Stomach (tissue), 9 donors: Measurements from ENCODE around the gene CNTN1. TPM values are rescaled to one million over a fixed set of nuclear protein-coding genes. Genes with fewer than 3 reads are reported as not detected.

Experiments used
- DNase-seq, 2 donors: peaks; one replicate each; pipeline versions ENCODE4 v3.0.0 to v3.0.0-alpha.2; 2013 to 2019
- H3K27ac ChIP-seq, 5 donors: fragments of 200-600 bp in 4 of 5; sonication (generic) in 4 of 5; one replicate each; pipeline ENCODE4 v1.5.1; 2013 to 2019; ENCODE audit warnings: mild to moderate bottlenecking in 1 of 5, moderate library complexity in 1 of 5
- H3K27me3 ChIP-seq, 3 donors: fragments of 200-600 bp; sonication (generic); one replicate each; pipeline ENCODE4 v1.5.1; 2017 to 2019; ENCODE audit warnings: mixed run types in 1 of 3
- H3K36me3 ChIP-seq, 4 donors: fragments of 200-600 bp; sonication (generic); 1 replicate in 3 of 4; 2 replicates in 1 of 4; pipeline ENCODE4 v1.5.1; 2016 to 2019
- H3K4me1 ChIP-seq, 4 donors: fragments of 200-600 bp; sonication (generic); one replicate each; pipeline ENCODE4 v1.5.1; 2016 to 2019
- H3K4me3 ChIP-seq, 4 donors: fragments of 200-600 bp; sonication (generic) in 3 of 4; one replicate each; pipeline ENCODE4 v1.5.1; 2016 to 2019; ENCODE audit warnings: mild to moderate bottlenecking in 1 of 4
- H3K9me3 ChIP-seq, 4 donors: fragments of 200-600 bp; sonication (generic); one replicate each; pipeline ENCODE4 v1.5.1; 2016 to 2019
- CTCF ChIP-seq, 7 experiments: fragments of 450-650 bp in 4 of 7; fragments of 200-600 bp in 3 of 7; sonication (generic) in 3 of 7; IDR thresholded peaks; one replicate each; pipeline ENCODE4 v1.5.1; 2016 to 2019; ENCODE audit warnings: antibody characterized with exemption in 7 of 7, control low read depth in 2 of 7, mild to moderate bottlenecking in 1 of 7
- EP300 ChIP-seq: sonication (generic); formaldehyde crosslinking; IDR thresholded peaks from one replicate; pipeline ENCODE4 v1.6.1; 2017; ENCODE audit warnings: antibody characterized with exemption
- POLR2A ChIP-seq, 4 donors: fragments of 450-650 bp; IDR thresholded peaks; one replicate each; pipeline ENCODE4 v1.6.1; 2016; ENCODE audit warnings: antibody characterized with exemption in 4 of 4, control low read depth in 2 of 4, mild to moderate bottlenecking in 1 of 4, moderate library complexity in 1 of 4
- POLR2AphosphoS5 ChIP-seq, 3 donors: sonication (generic); formaldehyde crosslinking; IDR thresholded peaks; one replicate each; pipeline ENCODE4 v1.6.1; 2016; ENCODE audit warnings: antibody characterized with exemption in 3 of 3
- WGBS, 5 donors: extraction: QIAGEN DNeasy Blood & Tissue Kit in 3 of 5; methylation state at CpG; one replicate each; pipeline versions ENCODE4 v1.1.5 to v1.1.7; 2013 to 2018; 5-methylcytosine and 5-hydroxymethylcytosine counted together
- intact Hi-C: fragments of 100-400 bp; cut with DNase I; formaldehyde crosslinking; loops from one replicate; pipeline ENCODE4 v1.15.1; 2023; ENCODE audit warnings: low total_unique reads
- polyA plus RNA-seq, 3 donors: library from polyadenylated mRNA; stranded (reverse); fragments of 200-250 nt; gene quantifications; one replicate each; pipeline ENCODE4 v1.2.3, GENCODE V29; 2013
- total RNA-seq, 5 donors: library from RNA; depleted of rRNA; stranded (reverse); fragments of >200 nt; gene quantifications; one replicate each; pipeline versions ENCODE4 v1.1.0 to v1.2.3, GENCODE V29; 2014 to 2016
- donor health status: healthy with polysubstance abuse.
- donor health status: Bipolar disorder and iron deficiency.
- donor health status: healthy.

The CNTN1 gene
- total and polyA plus RNA-seq, 8 donors = 0.68 to 68.3 (median 7.1) TPM

- 15 to 43% (median 34%) methylated on average over 1 of the region's 1 CpG for WGBS, 5 donors
- H3K36me3 ChIP-seq = no peaks in the 10 kb centered on the region
- no peaks in the 10 kb centered on the region for H3K9me3 ChIP-seq
- intact Hi-C loops = no loop called here
- no peak overlapping the region for H3K4me3 ChIP-seq
- no peaks in the 10 kb centered on the region for H3K4me1 ChIP-seq
- H3K27me3 ChIP-seq = no peaks in the 10 kb centered on the region
- TF ChIP-seq POLR2A (IDR thresholded peaks at IDR 0.05) (no peak), POLR2AphosphoS5 (IDR thresholded peaks at IDR 0.05) (no peak), CTCF (IDR thresholded peaks at IDR 0.05) (no peak), EP300 (no peak)
- no peak overlapping the region for H3K27ac ChIP-seq
- DNase-seq = no peak
Observed at GRCh38 chr12:40853221-40853620, 161.0 kb downstream of the CNTN1 start.

GRCh38 chr12:40854604-40855003 lies 162.4 kb downstream of the CNTN1 start:
- H3K4me1 ChIP-seq = no peaks in the 10 kb centered on the region
- H3K27ac ChIP-seq = no peak overlapping the region
- no peaks in the 10 kb centered on the region for H3K27me3 ChIP-seq
- TF ChIP-seq EP300 = no peak
- no peak for TF ChIP-seq POLR2A (IDR thresholded peaks at IDR 0.05)
- no peak for TF ChIP-seq CTCF (IDR thresholded peaks at IDR 0.05)
- no peak for TF ChIP-seq POLR2AphosphoS5 (IDR thresholded peaks at IDR 0.05)
- intact Hi-C loops = no loop called here
- WGBS, 5 donors = 49 to 69% (median 55%) methylated on average over 4 of the region's 4 CpGs
- no peaks in the 10 kb centered on the region for H3K36me3 ChIP-seq
- no peak for DNase-seq
- no peak overlapping the region for H3K4me3 ChIP-seq
- no peaks in the 10 kb centered on the region for H3K9me3 ChIP-seq

- TF ChIP-seq EP300 (no peak), CTCF (IDR thresholded peaks at IDR 0.05) (no peak), POLR2A (IDR thresholded peaks at IDR 0.05) (no peak), POLR2AphosphoS5 (IDR thresholded peaks at IDR 0.05) (no peak)
- no peak overlapping the region for H3K27ac ChIP-seq
- intact Hi-C loops = no loop called here
- no peaks in the 10 kb centered on the region for H3K4me1 ChIP-seq
- no peaks in the 10 kb centered on the region for H3K9me3 ChIP-seq
- no peaks in the 10 kb centered on the region for H3K27me3 ChIP-seq
- H3K36me3 ChIP-seq = no peaks in the 10 kb centered on the region
- WGBS, 5 donors = 80 to 89% (median 86%) methylated on average over 1 of the region's 1 CpG
- no peak overlapping the region for H3K4me3 ChIP-seq
- no peak for DNase-seq
Observed at GRCh38 chr12:40864891-40865290, 172.7 kb downstream of the CNTN1 start.

- intact Hi-C loops = no loop called here
- Histone ChIP-seq H3K36me3 (no peaks in the 10 kb centered on the region), H3K9me3 (no peaks in the 10 kb centered on the region), H3K4me1 (peaks cover 0 to 6% (median 0%) of the 10 kb centered on the region in 4 donors), H3K27ac (no peak overlapping the region), H3K27me3 (no peaks in the 10 kb centered on the region), H3K4me3 (no peak overlapping the region)
- TF ChIP-seq CTCF (IDR thresholded peaks at IDR 0.05) = no peak
- no peak for TF ChIP-seq EP300
- TF ChIP-seq POLR2A (IDR thresholded peaks at IDR 0.05) = no peak
- TF ChIP-seq POLR2AphosphoS5 (IDR thresholded peaks at IDR 0.05) = no peak
- DNase-seq = no peak
Observed at GRCh38 chr12:40870981-40871380, 178.7 kb downstream of the CNTN1 start.
